ENCODE measurements around the gene OR7D4.

- no peak for TF ChIP-seq SUZ12 (IDR thresholded peaks at IDR 0.05; ENCODE audit: extremely low read depth, insufficient read depth, insufficient read length)
- no peak for TF ChIP-seq YY1 (IDR thresholded peaks at IDR 0.05; ENCODE audit: insufficient read depth, insufficient read length)
- no peak for TF ChIP-seq ZNF274 (IDR thresholded peaks at IDR 0.05; ENCODE audit: low read depth, low read length)
Observed at GRCh38 chr19:9250630-9251029, 31.2 kb upstream of the OR7D4 start, which contains the start of gene OR7E24.

Measured in NT2/D1 (cell line).